ENCODE data around the gene JCAD.

The JCAD gene

GRCh38 chr10:30074933-30075332 is 15.5 kb upstream of the JCAD start:
- no peak for DNase-seq (ENCODE audit: low spot score)
- FAIRE-seq = no peak

DNA sequence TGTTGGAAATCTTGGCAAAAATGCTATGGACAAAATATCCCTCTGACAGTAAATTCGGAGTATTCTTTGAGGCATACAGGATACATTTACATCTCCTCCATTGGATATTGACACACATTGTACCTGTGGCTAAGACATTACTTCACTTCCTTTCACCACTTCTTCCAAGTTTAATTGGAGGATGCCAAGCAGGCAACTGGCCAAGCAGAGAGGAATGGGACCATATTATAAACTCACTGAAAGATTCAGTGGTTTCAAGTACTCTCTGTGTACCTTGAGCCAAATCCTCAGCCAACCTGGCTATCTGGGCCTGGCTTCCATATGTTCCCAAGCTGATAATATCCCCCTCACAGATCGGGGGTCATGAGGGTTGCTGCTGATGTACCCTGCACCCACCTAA is 14.7 kb upstream of the JCAD start:
- DNase-seq (ENCODE audit: low spot score) (no peak), FAIRE-seq (no peak)

DNA sequence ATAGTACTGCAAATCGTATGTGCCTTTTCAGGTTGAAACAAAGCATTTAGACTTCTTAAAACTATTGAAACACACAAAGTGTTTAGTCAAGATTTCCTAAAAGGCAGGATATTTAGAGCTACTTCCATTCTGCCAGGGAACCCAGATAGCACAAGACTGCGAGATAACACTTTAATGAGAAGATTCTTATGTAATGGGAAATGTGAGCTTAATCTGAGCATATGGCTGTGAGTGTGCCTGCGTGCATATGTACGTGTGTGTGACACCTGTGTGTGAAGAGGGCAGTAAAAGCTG is 14.3 kb upstream of the JCAD start:
- DNase-seq (ENCODE audit: low spot score) (no peak), FAIRE-seq (peak; percentile 5)

GRCh38 chr10:30073045-30073766 is 13.8 kb upstream of the JCAD start:
- FAIRE-seq = no peak
- DNase-seq (ENCODE audit: low spot score) = no peak

- FAIRE-seq (no peak), DNase-seq (ENCODE audit: low spot score) (no peak)
Observed at GRCh38 chr10:30072068-30072467, 12.7 kb upstream of the JCAD start.

DNA sequence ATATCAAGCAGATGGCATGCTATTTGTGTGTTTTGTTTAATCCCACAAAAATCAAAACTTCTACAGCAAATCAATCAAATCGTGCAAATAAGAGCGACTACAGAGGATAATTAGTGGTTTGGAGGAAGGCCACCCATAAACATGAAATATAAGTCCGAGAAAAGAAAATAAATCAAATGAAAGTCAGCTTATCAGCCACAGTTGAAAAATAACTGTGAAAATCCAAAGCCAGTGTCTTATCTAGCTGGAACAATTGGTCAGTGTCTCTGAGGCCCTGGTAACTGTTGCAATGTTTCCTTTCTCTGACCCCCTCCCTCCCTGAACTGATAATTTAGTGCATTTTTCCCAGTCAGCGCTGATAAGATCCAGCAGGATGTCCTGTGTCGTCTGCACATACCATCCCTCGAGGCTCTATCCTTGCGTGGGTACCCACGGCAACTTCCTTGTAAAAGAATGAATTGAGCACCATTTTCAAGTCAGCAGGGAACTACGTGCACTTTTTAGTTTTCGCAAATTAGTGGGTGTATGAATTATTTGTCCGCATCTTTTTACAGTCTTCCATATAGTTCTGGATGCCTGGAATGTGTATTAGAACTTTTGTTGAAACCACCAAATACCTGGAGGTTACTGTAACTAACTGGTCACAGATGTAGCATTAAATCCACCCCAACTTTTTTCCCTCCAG is 10.8 kb upstream of the JCAD start:
- no peak for DNase-seq (ENCODE audit: low spot score)
- FAIRE-seq = no peak

GRCh38 chr10:30068492-30069223 is 9.3 kb upstream of the JCAD start:
- DNase-seq (ENCODE audit: low spot score) (no peak), FAIRE-seq (no peak)

GRCh38 chr10:30063099-30063498 is 3.7 kb upstream of the JCAD start:
- DNase-seq (ENCODE audit: low spot score) = no peak
- no peak for FAIRE-seq

GRCh38 chr10:30062582-30062981 is 3.2 kb upstream of the JCAD start:
- FAIRE-seq (peak; percentile 13), DNase-seq (ENCODE audit: low spot score) (no peak)

DNA sequence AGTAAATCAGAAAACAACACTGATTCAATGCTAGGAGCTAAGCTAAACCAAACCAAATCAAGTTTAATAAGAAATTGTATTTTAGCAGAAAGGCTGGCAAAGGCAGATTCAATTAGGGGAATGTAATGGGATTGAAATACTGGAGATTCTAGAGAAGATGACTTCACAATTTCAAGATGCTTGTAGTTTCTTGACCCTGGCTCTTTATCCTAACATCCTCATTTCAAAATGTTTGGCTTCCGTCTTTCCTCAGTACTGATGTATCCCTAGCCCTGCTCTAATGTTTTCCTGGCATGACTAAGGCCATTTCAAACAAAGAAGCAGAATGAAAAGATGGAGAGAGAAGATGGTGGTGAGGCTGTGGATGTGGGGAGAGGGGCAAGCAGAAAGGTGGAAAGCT is 2.7 kb upstream of the JCAD start:
- no peak for DNase-seq (ENCODE audit: low spot score)
- FAIRE-seq = no peak

DNA sequence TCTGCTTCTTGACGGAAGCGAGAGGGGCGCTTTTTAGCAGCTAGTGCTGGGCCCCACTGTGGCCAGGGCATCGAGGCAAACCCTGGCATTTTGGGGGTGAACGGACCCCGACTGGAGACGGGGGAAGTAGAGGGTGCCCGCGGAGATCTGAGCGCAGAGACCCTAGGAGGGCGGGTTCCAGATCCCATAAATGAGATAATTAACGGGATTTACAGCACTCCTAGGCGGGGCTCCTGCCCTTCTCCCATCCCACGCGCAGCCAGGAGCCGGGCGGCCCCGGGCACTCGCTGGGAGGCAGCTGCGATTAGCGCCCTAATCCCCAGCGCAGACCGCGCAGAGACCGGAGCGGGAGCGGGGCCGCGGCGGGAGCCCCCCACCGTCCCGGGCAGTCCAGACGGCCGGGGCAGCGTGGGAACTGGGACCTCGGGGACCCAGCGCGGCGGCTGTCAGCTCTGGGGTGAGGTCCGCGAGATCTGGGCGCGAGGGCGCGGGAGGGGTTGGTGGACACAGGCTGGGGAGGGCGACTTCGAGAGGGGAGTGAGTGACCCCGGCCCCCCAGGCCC is 735 bp downstream of the JCAD start:
- FAIRE-seq = peak; percentile 17
- no peak for DNase-seq (ENCODE audit: low spot score)

- FAIRE-seq (no peak), DNase-seq (ENCODE audit: low spot score) (no peak)
Observed at GRCh38 chr10:30057894-30058556, 1.4 kb downstream of the JCAD start.

DNA sequence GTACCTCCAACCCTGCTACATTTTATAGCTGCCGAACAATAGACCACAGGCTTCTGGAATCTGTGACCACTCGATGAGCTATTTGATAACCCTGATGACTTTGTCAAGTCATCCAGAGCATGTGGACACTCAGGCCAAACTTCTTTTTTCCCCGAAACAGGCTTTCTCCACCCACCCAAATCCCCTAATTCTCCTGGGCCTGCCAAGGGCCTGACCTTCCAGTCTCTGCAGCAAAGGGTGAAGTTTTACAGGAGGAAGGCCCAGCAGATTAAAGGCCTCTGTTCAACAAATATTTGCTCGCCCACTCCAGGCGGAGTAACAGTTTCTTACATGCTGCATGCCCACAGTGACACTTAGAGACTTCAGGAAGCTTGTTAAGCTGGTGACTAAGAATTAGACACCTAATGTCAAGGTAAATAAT is 2.0 kb downstream of the JCAD start:
- DNase-seq (ENCODE audit: low spot score) (no peak), FAIRE-seq (no peak)

- FAIRE-seq (no peak), DNase-seq (ENCODE audit: low spot score) (no peak)
Observed at GRCh38 chr10:30056767-30057355, 2.5 kb downstream of the JCAD start.

DNA sequence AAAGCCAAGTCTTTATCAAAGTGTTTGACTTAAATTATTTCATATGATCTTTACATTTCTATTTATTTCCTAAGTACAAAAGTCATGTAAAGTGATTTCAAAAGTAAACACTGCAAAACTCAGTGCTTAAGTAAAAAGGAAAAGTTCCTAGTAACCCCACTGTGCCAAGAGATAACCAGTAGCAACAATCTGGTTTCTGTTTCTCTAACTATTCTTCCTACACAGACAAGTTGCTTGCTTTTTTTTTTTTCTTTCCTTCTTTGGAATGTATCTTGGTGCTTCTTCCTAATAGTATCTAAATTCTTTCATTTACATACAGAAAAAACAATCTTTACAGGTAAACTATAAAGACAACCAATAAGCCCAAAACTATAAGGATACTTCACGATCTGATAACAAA is 3.1 kb downstream of the JCAD start:
- no peak for FAIRE-seq
- DNase-seq (ENCODE audit: low spot score) = no peak

DNA sequence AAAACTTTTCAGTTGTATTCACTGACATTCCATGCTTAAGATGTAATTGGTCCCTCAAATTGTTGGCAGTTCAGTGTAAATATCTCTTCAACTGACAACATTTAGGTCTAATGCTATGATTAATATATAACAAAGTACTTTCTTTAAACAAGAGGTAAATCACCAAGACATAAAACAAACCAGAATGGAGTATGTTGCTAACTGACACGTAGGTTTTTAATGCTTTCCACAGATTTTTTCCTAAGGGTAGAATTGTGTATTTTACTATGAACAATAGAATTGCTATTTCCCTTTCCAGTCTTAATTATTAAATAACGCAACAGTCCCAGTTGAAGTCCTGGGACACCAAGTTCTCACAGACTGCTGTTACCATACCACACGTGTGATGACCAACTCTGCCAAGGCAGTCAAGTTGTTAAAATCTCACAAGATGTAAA is 4.1 kb downstream of the JCAD start:
- no peak for DNase-seq (ENCODE audit: low spot score)
- no peak for FAIRE-seq

DNA sequence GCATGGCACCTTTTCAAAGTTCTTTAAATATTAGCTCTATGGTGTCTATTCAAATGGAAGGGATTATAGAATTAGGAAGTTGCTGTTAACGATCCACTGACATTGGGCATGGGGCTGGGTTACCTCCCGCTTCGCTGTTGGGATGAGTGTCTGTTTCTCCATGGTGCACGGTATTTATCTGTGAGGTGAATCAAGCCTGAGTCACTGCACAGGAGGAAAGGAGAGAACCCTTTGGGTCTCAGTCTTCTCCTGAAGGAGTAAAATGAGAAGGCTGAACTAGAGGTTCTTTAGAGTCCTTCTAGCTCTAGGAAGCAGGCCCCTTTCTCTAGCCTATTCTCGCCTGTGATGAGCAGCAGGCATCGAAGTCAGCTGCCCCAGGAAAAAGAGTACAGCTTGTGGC is 7.3 kb downstream of the JCAD start:
- no peak for DNase-seq (ENCODE audit: low spot score)
- no peak for FAIRE-seq

GRCh38 chr10:30051220-30051619 is 8.2 kb downstream of the JCAD start:
- DNase-seq (ENCODE audit: low spot score) = no peak
- FAIRE-seq = no peak

DNA sequence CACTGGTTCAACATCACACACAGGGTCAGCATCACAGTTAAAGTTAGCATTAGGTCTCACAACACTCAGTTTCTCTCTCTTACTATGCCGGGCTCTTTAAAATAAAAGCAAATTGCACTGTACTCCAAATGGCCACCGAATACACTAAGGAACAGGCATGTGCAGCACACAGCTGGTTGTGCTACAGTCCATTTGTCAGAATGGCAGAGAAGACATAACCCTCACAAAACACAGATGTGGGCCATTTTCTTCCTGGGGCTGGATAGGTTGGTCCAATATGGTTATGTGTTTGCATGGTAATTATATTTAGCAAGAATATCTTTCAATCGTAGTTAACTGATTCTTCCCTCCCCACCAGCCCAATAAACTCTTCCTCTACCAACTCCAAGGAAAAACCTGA is 9.0 kb downstream of the JCAD start:
- FAIRE-seq = no peak
- no peak for DNase-seq (ENCODE audit: low spot score)

DNA sequence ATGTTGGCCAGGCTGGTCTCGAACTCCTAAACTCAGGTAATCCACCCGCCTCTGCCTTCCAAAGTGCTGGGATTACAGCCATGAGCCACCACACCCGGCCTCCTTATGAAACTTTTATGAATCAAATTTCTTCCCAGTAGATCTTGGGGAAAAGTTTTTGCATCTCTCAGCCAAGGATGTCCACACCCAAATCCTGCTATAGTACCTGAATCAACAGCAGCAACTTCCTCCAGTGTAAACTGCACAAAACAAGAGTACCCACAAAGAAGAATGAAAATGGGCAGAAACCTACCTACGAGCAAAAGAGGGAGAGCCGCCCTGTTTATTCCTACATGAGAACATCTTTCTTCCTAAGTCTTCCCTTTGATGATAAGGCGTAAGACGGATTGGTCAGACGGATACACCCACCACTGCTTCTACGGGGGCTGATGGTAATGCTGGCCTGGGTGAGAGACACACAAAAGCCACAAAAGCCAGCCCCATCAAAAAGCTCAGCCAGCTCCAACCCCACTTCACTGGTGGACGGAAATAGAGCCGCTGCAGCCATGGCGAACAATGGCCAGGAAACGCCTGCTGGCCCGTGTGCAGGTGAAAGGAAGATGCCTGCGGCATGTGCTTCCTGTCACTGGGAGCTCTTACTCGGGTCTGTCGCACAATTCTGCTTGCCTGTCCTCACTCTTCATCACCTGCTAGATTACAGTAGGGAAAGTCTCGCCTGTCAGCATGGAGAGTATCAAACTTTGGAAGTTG is 10.4 kb downstream of the JCAD start:
- FAIRE-seq = no peak
- DNase-seq (ENCODE audit: low spot score) = no peak

All from urothelium cell line (cell line).